KOPT-K1 (cell line): ENCODE measurements around the gene BCL2.

Experiments
- H3K27ac ChIP-seq: fragments of 200-600 bp; sonication (generic); 2 replicates; pipeline ENCODE4 v1.5.1; 2016; ENCODE audit warnings: antibody characterized with exemption, mild to moderate bottlenecking, low read depth, low read length; ENCODE audit not compliant: poor library complexity, severe bottlenecking
- H3K36me3 ChIP-seq: fragments of 200-600 bp; sonication (generic); 2 replicates; pipeline ENCODE4 v1.5.1; 2017; ENCODE audit warnings: antibody characterized with exemption, mild to moderate bottlenecking, low read length, moderate library complexity; ENCODE audit not compliant: insufficient read depth
- H3K9me3 ChIP-seq: fragments of 200-600 bp; sonication (generic); 2 replicates; pipeline ENCODE4 v1.5.1; 2017; ENCODE audit warnings: antibody characterized with exemption, low read length, mild to moderate bottlenecking; ENCODE audit not compliant: insufficient read depth, poor library complexity, severe bottlenecking

Gene BCL2

DNA sequence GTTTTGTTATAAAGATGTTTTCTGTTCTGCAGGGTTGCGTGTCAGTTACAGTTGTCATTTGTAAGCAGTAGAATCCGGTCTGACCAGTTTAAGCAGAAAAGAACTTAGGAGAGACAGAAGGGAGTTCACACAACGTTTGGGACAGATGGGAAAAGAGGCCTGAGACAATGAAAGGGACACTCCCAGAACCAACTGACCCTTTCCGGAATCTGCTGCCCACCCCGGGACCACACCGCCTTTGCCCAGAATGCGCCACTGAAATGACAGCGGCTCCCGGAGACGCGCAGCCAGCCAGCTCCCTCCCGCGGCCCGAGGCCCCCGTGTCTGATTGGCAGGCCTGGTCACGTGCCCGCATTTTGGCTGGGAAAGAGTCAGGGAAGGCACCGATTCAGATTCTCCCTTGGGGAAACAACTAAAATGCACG, 244.6 kb downstream of the BCL2 start:
- Histone ChIP-seq H3K36me3 (no peaks in the 10 kb centered on the region), H3K9me3 (peaks cover 10% of the 10 kb centered on the region), H3K27ac (peak overlapping the region; percentile 70)

GRCh38 chr18:63073481-63073880, 246.1 kb downstream of the BCL2 start:
- no peaks in the 10 kb centered on the region for H3K36me3 ChIP-seq
- no peak overlapping the region for H3K27ac ChIP-seq

More at GRCh38 chr18:63073481-63073880, 246.1 kb downstream of the BCL2 start:
- no peaks in the 10 kb centered on the region for H3K9me3 ChIP-seq
